SK-N-SH (cell line): ENCODE data around the gene PDGFRA. TPM values are rescaled to one million over a fixed set of nuclear protein-coding genes. Genes with fewer than 3 reads are reported as not detected.

Experiments used
- CTCF ChIA-PET: fragments of 300-600, 350-600 bp; formaldehyde crosslinking; extraction: SDS; loops from one replicate; lab custom pipeline; 2021; lab: Yijun Ruan, JAX
- POLR2A ChIA-PET: fragments of 350-600 bp; sonication (Branson Sonifier 250); formaldehyde crosslinking; extraction: SDS; loops from one replicate; lab custom pipeline; 2020; ENCODE audit warnings: antibody characterized with exemption, inconsistent platforms; lab: Yijun Ruan, JAX
- DNase-seq: peaks from one replicate; pipeline ENCODE4 v3.0.0; 2012
- H2AFZ ChIP-seq: fragments of 200-600 bp; sonication (generic); 2 replicates; pipeline ENCODE4 v1.8.1; 2016; ENCODE audit warnings: antibody characterized with exemption, mild to moderate bottlenecking, low read depth
- H3F3A ChIP-seq: fragments of 200-600 bp; sonication (generic); replicated peaks from 2 replicates; pipeline ENCODE3; 2016; ENCODE audit warnings: antibody characterized with exemption, mild to moderate bottlenecking; ENCODE audit not compliant: insufficient read depth
- H3K27ac ChIP-seq, 2 experiments: fragments of 200-500 bp in 1 of 2; fragments of 200-600 bp in 1 of 2; sonication (Bioruptor generic) in 1 of 2; sonication (generic), shearing (Covaris generic) in 1 of 2; 2 replicates each; pipeline versions ENCODE4 v1.5.1 to v1.6.1; 2014 to 2016; ENCODE audit warnings: low read depth in 2 of 2, inconsistent platforms in 1 of 2, low read length in 1 of 2, mild to moderate bottlenecking in 1 of 2, mixed read lengths in 1 of 2
- H3K27me3 ChIP-seq: fragments of 200-600 bp; sonication (generic), shearing (Covaris generic); 2 replicates; pipeline ENCODE4 v1.6.1; 2016; ENCODE audit warnings: mixed run types; ENCODE audit not compliant: insufficient read depth
- H3K36me3 ChIP-seq, 2 experiments: fragments of 200-500 bp in 1 of 2; fragments of 200-600 bp in 1 of 2; sonication (Bioruptor generic) in 1 of 2; sonication (generic) in 1 of 2; replicated peaks in 1 of 2; 2 replicates each; pipeline versions ENCODE3 to v1.5.1; 2014 to 2016; ENCODE audit warnings: low read length in 1 of 2, mild to moderate bottlenecking in 1 of 2; ENCODE audit not compliant: insufficient read depth in 2 of 2, control insufficient read depth in 1 of 2
- H3K4me1 ChIP-seq, 2 experiments: fragments of 200-500 bp in 1 of 2; fragments of 200-600 bp in 1 of 2; sonication (Bioruptor generic) in 1 of 2; sonication (generic), shearing (Covaris generic) in 1 of 2; 2 replicates each; pipeline versions ENCODE4 v1.5.1 to v1.6.1; 2014 to 2016; ENCODE audit warnings: low read depth in 1 of 2, low read length in 1 of 2, mixed run types in 1 of 2; ENCODE audit not compliant: insufficient read depth in 2 of 2, control insufficient read depth in 1 of 2
- H3K4me2 ChIP-seq: fragments of 200-600 bp; sonication (generic), shearing (Covaris generic); 2 replicates; pipeline ENCODE4 v1.6.1; 2017; ENCODE audit warnings: mixed run types
- H3K4me3 ChIP-seq, 2 experiments: fragments of 200-500 bp in 1 of 2; fragments of 200-600 bp in 1 of 2; sonication (Bioruptor generic) in 1 of 2; sonication (generic), shearing (Covaris generic) in 1 of 2; 2 replicates each; pipeline versions ENCODE4 v1.5.1 to v1.8.1; 2014 to 2016; ENCODE audit warnings: low read depth in 2 of 2, inconsistent platforms in 1 of 2, low read length in 1 of 2, mild to moderate bottlenecking in 1 of 2, mixed read lengths in 1 of 2, moderate library complexity in 1 of 2
- H3K79me2 ChIP-seq: fragments of 200-600 bp; sonication (generic); 2 replicates; pipeline ENCODE4 v1.8.1; 2017; ENCODE audit warnings: mild to moderate bottlenecking; ENCODE audit not compliant: insufficient read depth
- H3K9ac ChIP-seq: fragments of 200-600 bp; sonication (generic); 2 replicates; pipeline ENCODE4 v1.6.1; 2017; ENCODE audit warnings: mixed run types
- H3K9me2 ChIP-seq: fragments of 200-600 bp; sonication (generic); 2 replicates; pipeline ENCODE4 v1.6.1; 2017; ENCODE audit warnings: mixed run types
- H3K9me3 ChIP-seq: fragments of 200-600 bp; sonication (generic); 2 replicates; pipeline ENCODE4 v1.6.1; 2017; ENCODE audit warnings: mixed run types, mild to moderate bottlenecking, moderate library complexity
- H4K20me1 ChIP-seq: fragments of 200-600 bp; sonication (generic); 2 replicates; pipeline ENCODE4 v1.6.1; 2017; ENCODE audit warnings: mild to moderate bottlenecking, mixed run types; ENCODE audit not compliant: insufficient read depth
- ELF1 ChIP-seq: IDR thresholded peaks from 2 replicates; pipeline ENCODE4 v1.4.0; 2012
- EZH2phosphoT487 ChIP-seq: fragments of 200-600 bp; sonication (generic); IDR thresholded peaks from 2 replicates; pipeline ENCODE4 v1.6.1; 2017; ENCODE audit warnings: low read depth, mixed run types, mild to moderate bottlenecking, antibody characterized with exemption, moderate library complexity, borderline replicate concordance
- FOSL2 ChIP-seq: IDR thresholded peaks from 2 replicates; pipeline ENCODE4 v1.4.0; 2012; ENCODE audit warnings: low read depth, mild to moderate bottlenecking, moderate library complexity, borderline replicate concordance
- FOXJ3 ChIP-seq: sonication (generic); formaldehyde crosslinking; IDR thresholded peaks from 2 replicates; pipeline ENCODE4 v1.5.1; 2020; ENCODE audit warnings: mild to moderate bottlenecking, missing genetic modification reagents
- FOXM1 ChIP-seq: IDR thresholded peaks from 2 replicates; pipeline ENCODE4 v1.4.0; 2012; ENCODE audit warnings: low read depth, mild to moderate bottlenecking
- GABPA ChIP-seq: IDR thresholded peaks from 2 replicates; pipeline ENCODE4 v1.4.0; 2012; ENCODE audit warnings: low read depth, mild to moderate bottlenecking
- GATA2 ChIP-seq: sonication (generic); formaldehyde crosslinking; IDR thresholded peaks from 2 replicates; pipeline ENCODE4 v1.5.0; 2020; ENCODE audit warnings: mild to moderate bottlenecking, missing genetic modification reagents
- JUND ChIP-seq: IDR thresholded peaks from 2 replicates; pipeline ENCODE4 v1.4.0; 2012
- MEF2A ChIP-seq: IDR thresholded peaks from 2 replicates; pipeline ENCODE4 v1.4.0; 2012; ENCODE audit warnings: low read depth, borderline replicate concordance
- NFIC ChIP-seq: IDR thresholded peaks from 2 replicates; pipeline ENCODE4 v1.4.0; 2012; ENCODE audit warnings: borderline replicate concordance
- RAD21 ChIP-seq: IDR thresholded peaks from 2 replicates; pipeline ENCODE4 v1.6.1; 2012; ENCODE audit warnings: mild to moderate bottlenecking, low read length
- SMC3 ChIP-seq: IDR thresholded peaks from 2 replicates; pipeline ENCODE4 v1.6.1; 2012; ENCODE audit warnings: low read depth, low read length, improper control_type of control experiment
- TEAD4 ChIP-seq: IDR thresholded peaks from 2 replicates; pipeline ENCODE4 v1.4.0; 2012; ENCODE audit warnings: mild to moderate bottlenecking, borderline replicate concordance; ENCODE audit not compliant: insufficient read depth
- YY1 ChIP-seq: IDR thresholded peaks from 2 replicates; pipeline ENCODE4 v1.4.0; 2012; ENCODE audit warnings: low read depth, mild to moderate bottlenecking
- WGBS: methylation state at CpG from one replicate; pipeline ENCODE4 v1.1.6; 2017; ENCODE audit warnings: low lambda C conversion rate; 5-methylcytosine and 5-hydroxymethylcytosine counted together
- polyA plus RNA-seq, 3 experiments: library from polyadenylated mRNA; depleted of rRNA; stranded (reverse); fragments of >200 nt; gene quantifications; 2 replicates each; pipeline ENCODE4 v1.2.3, GENCODE V29; 2012
- TF ChIP-seq, protein P1 (sequence below): fragments of 150-350 bp; IDR thresholded peaks from 2 replicates; pipeline ENCODE4 v1.6.1; 2017; ENCODE audit warnings: antibody characterized with exemption, low read length, low read depth, borderline replicate concordance

The PDGFRA gene
- polyA plus RNA-seq, 1 of the 3 experiments (the other 2 are of a cell fraction) = 25.3 TPM

DNA sequence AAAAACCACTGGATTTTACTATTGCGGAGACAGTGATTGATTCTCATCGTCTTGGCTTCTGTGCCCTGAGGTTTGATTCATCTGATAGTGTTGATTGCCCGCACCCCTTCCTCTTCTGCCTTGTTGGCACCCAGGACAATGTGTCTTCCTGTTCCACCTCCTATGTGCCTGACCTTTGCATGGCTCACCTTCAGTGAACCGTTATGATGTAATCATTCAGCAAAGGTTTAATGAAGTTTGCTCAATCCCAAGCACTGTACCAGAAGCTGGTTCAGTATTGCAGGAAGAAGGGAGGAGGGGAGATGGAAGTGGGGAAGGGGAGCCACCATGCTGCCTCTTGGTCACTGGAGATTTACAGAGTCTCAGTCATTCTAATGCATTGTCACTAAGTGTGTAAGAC is 36.3 kb downstream of the PDGFRA start:
- H2AFZ ChIP-seq = no peak overlapping the region
- no peak for TF ChIP-seq MEF2A
- H3K27ac ChIP-seq = no peak overlapping the region
- no peaks in the 10 kb centered on the region for H3K4me1 ChIP-seq
- H3K4me2 ChIP-seq = no peak overlapping the region
- DNase-seq = no peak
- H3K9me2 ChIP-seq = no peaks in the 10 kb centered on the region
- ChIA-PET POLR2A (no interaction called here), CTCF (no interaction called here)
- no peak overlapping the region for H3K9ac ChIP-seq
- H4K20me1 ChIP-seq = peaks cover 5% of the 10 kb centered on the region; the same call in 1 of the 2 replicates
- H3K79me2 ChIP-seq = no peaks in the 10 kb centered on the region; the same call in 1 of the 2 replicates
- peaks cover 64 to 78% of the 10 kb centered on the region in 2 experiments for H3K36me3 ChIP-seq
- no peak overlapping the region for H3K4me3 ChIP-seq
- no peaks in the 10 kb centered on the region for H3K27me3 ChIP-seq
- no peaks in the 10 kb centered on the region for H3F3A ChIP-seq
- 92% methylated on average over 4 of the region's 4 CpGs for WGBS
- no peaks in the 10 kb centered on the region for H3K9me3 ChIP-seq

DNA sequence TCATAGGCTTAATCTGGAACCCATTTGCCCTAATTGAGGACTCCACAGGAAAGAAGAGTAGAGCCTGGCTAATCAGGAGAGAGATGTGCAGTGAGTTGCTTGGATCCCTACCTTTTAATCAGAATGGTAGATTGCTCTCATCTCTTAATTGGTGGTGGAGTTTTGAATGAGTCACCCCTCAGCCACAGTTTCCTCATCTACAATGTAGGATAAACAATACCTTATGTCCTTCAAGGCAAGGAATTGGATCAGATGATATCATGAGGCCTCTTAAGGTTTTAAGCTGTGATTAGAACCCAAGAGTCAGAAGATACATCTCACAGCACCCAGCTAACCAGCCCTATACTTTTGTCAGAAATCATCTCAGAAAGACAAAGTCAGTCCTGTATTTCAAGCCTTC is 39.1 kb downstream of the PDGFRA start:
- ChIA-PET CTCF (interaction anchor here (0.8 kb wide), 1 partner anchor 1357 kb away, joined by 3 read pairs; no protein-coding TSS in a partner anchor), POLR2A (no interaction called here)
- no peaks in the 10 kb centered on the region for H3K27me3 ChIP-seq
- TF ChIP-seq SMC3 (no peak), GATA2 (no peak), ELF1 (no peak), MEF2A (no peak), EZH2phosphoT487 (no peak), YY1 (no peak), FOSL2 (no peak), TEAD4 (no peak), FOXM1 (no peak), NFIC (no peak), GABPA (no peak), RAD21 (no peak), JUND (no peak), FOXJ3 (CRISPR knock-in tag) (no peak)
- TF ChIP-seq, protein P1, sequence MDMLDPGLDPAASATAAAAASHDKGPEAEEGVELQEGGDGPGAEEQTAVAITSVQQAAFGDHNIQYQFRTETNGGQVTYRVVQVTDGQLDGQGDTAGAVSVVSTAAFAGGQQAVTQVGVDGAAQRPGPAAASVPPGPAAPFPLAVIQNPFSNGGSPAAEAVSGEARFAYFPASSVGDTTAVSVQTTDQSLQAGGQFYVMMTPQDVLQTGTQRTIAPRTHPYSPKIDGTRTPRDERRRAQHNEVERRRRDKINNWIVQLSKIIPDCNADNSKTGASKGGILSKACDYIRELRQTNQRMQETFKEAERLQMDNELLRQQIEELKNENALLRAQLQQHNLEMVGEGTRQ = no peak
- H3K79me2 ChIP-seq = no peaks in the 10 kb centered on the region; the same call in 1 of the 2 replicates
- H3K4me1 ChIP-seq = no peaks in the 10 kb centered on the region
- no peak overlapping the region for H3K4me3 ChIP-seq
- no peak overlapping the region for H3K4me2 ChIP-seq
- H3K9me2 ChIP-seq = no peaks in the 10 kb centered on the region
- H2AFZ ChIP-seq = no peak overlapping the region
- no peaks in the 10 kb centered on the region for H3K9me3 ChIP-seq
- no peak overlapping the region; a peak in 1 of 4 replicates for H3K27ac ChIP-seq
- no peak for DNase-seq
- peaks cover 55 to 80% of the 10 kb centered on the region in 2 experiments for H3K36me3 ChIP-seq
- no peaks in the 10 kb centered on the region; the same call in 1 of the 2 replicates for H4K20me1 ChIP-seq
- no peaks in the 10 kb centered on the region for H3F3A ChIP-seq
- H3K9ac ChIP-seq = no peak overlapping the region
